PC-3 (cell line): ENCODE results near the gene RAD51C.
"Not testable (repeated sequence)": the region's sequence is repeated elsewhere in the genome, so short reads cannot be mapped to it uniquely, and the experiment has no call there.

Source experiments
- EZH2phosphoT487 ChIP-seq: fragments of 300-600 bp; sonication (generic); IDR thresholded peaks from 2 replicates; pipeline ENCODE4 v1.6.1; 2018; ENCODE audit warnings: mild to moderate bottlenecking, antibody characterized with exemption, low read length, borderline replicate concordance
- TF ChIP-seq, protein P1 (sequence below): fragments of 300-600 bp; sonication (generic); conservative IDR thresholded peaks from 2 replicates; pipeline ENCODE4 v1.5.1; 2017; ENCODE audit warnings: antibody characterized with exemption, low read depth, mild to moderate bottlenecking, low read length

DNA sequence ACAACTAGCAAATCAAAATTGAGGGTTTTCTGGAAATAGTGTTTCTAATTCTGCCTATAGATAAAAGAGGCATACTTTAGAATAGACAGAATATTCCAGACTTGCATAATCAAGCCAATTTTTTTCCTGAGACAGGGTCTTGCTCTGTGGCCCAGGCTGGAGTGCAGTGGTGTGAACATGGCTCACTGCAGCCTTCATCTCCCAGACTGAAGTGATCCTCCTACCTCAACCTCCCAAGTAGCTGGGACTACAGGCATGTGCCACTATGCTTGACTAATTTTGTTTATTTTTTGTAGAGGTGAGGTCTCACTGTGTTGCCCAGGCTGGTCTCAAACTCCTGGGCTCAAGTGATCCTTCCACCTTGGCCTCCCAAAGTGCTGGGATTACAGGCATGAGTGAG lies 57.2 kb downstream of the RAD51C start:
- TF ChIP-seq, protein P1, sequence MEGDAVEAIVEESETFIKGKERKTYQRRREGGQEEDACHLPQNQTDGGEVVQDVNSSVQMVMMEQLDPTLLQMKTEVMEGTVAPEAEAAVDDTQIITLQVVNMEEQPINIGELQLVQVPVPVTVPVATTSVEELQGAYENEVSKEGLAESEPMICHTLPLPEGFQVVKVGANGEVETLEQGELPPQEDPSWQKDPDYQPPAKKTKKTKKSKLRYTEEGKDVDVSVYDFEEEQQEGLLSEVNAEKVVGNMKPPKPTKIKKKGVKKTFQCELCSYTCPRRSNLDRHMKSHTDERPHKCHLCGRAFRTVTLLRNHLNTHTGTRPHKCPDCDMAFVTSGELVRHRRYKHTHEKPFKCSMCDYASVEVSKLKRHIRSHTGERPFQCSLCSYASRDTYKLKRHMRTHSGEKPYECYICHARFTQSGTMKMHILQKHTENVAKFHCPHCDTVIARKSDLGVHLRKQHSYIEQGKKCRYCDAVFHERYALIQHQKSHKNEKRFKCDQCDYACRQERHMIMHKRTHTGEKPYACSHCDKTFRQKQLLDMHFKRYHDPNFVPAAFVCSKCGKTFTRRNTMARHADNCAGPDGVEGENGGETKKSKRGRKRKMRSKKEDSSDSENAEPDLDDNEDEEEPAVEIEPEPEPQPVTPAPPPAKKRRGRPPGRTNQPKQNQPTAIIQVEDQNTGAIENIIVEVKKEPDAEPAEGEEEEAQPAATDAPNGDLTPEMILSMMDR = not testable (repeated sequence)
- not testable (repeated sequence) for TF ChIP-seq EZH2phosphoT487
